ENCODE measurements around the gene BORCS6.
"Not testable (repeated sequence)": the region's sequence is repeated elsewhere in the genome, so short reads cannot be mapped to it uniquely, and the experiment has no call there.

DNA sequence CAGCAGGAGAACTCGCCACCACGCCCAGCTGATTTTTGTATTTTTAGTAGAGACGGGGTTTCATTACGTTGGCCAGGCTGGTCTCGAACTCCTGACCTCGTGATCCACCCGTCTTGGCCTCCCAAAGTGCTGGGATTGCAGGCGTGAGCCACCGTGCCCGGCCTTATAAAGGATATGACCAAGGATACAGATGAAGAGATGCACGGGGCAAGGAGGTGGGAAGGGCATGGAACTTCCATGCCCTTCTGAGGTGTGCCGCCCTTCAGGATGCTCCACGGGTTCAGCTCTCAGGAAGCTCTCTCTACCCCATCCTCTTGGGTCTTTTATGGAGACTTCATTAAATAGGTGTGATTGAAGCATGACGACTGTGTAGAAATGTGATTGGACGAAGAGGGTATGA, 24.0 kb upstream of the BORCS6 start:
- TF ChIP-seq, protein P1, sequence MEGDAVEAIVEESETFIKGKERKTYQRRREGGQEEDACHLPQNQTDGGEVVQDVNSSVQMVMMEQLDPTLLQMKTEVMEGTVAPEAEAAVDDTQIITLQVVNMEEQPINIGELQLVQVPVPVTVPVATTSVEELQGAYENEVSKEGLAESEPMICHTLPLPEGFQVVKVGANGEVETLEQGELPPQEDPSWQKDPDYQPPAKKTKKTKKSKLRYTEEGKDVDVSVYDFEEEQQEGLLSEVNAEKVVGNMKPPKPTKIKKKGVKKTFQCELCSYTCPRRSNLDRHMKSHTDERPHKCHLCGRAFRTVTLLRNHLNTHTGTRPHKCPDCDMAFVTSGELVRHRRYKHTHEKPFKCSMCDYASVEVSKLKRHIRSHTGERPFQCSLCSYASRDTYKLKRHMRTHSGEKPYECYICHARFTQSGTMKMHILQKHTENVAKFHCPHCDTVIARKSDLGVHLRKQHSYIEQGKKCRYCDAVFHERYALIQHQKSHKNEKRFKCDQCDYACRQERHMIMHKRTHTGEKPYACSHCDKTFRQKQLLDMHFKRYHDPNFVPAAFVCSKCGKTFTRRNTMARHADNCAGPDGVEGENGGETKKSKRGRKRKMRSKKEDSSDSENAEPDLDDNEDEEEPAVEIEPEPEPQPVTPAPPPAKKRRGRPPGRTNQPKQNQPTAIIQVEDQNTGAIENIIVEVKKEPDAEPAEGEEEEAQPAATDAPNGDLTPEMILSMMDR (conservative IDR thresholded peaks at IDR 0.05 in 1 of 2, IDR thresholded peaks at IDR 0.05 in 1 of 2; ENCODE audit: extremely low read depth in 1 of 2, insufficient read depth in 1 of 2, low read depth in 1 of 2, low read length in 2 of 2), result not testable (repeated sequence)
- not testable (repeated sequence) for TF ChIP-seq EZH2 (IDR thresholded peaks at IDR 0.05; ENCODE audit: borderline replicate concordance, low read length)
